HG03066 (cell line): ENCODE results near the gene LYRM4.

Experiments used
- ATAC-seq: cut with Tn5 transposase; IDR thresholded peaks from one replicate; pipeline ENCODE4 v1.9.1; 2021; ENCODE audit warnings: low read depth; ENCODE audit not compliant: unreplicated experiment

LYRM4 gene

DNA sequence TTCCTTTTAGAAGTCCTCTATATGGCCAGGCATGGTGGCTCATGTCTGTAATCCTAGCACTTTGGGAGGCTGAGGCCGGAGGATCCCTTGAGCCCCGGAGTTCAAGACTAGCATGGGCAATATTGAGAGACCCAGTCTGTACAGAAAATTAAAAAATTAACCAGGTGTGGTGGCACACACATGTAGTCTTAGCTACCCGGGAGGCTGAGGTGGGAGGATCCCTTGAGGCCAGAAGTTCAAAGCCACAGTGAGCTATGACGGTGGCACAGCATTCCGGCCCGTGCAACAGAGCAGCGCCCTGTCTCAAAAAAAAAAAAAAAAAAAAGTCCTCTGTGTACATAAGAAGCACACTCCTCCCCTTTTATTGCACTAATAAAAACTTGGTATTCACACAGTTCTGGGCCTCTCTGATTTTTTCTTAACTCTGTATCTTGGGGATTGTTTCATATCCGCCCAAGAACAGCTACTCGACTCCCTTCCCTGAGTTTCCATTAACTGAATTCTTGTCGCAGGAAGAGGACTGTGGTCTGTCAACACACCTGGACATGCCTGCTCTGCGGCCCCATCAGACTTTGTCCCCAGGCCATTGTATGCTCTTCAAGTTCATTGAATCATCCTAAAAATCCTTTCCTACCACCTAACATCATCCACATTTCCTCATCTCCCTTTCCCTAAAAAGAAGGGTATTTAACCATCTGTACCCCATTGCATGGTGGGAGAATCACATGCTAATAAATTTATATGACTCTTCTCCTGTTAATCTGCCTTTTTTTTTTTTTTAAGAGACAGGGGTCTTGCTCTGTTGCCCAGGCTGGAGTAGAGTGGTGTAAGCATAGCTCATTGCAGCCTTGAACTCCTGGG is 201.5 kb downstream of the LYRM4 start:
- no peak for ATAC-seq
